Dendritic cell treated with granulocyte-macrophage colony-stimulating factor and Interleukin-4, amounts not matched to agents 40 ng/mL and 50 ng/mL, for 4 days (primary cell): ENCODE measurements around the gene HYCC2.
A peak's percentile ranks its signal among the peaks of the same experiment; 100 is the strongest.
"Not testable (repeated sequence)": the region's sequence is repeated elsewhere in the genome, so short reads cannot be mapped to it uniquely, and the experiment has no call there.

ENCODE experiments used
- H3K27ac Mint-ChIP-seq: one replicate; pipeline ENCODE4 v1.8.0; 2022; ENCODE audit warnings: mild to moderate bottlenecking, mixed read lengths
- H3K27me3 Mint-ChIP-seq: one replicate; pipeline ENCODE4 v1.8.0; 2022; ENCODE audit warnings: mild to moderate bottlenecking, mixed read lengths
- H3K36me3 Mint-ChIP-seq: one replicate; pipeline ENCODE4 v1.8.0; 2022; ENCODE audit warnings: low read depth, mixed read lengths
- H3K4me1 Mint-ChIP-seq: one replicate; pipeline ENCODE4 v1.8.0; 2022; ENCODE audit warnings: low read depth, mixed read lengths
- H3K4me3 Mint-ChIP-seq: one replicate; pipeline ENCODE4 v1.8.0; 2022; ENCODE audit warnings: mild to moderate bottlenecking, moderate library complexity, mixed read lengths
- H3K9me3 Mint-ChIP-seq: one replicate; pipeline ENCODE4 v1.8.0; 2022; ENCODE audit warnings: mixed read lengths
- intact Hi-C: fragments of 100-400 bp; cut with micrococcal nuclease; formaldehyde crosslinking; loops from one replicate; pipeline ENCODE4 v1.15.0; 2022

The HYCC2 gene

GRCh38 chr2:201057715-201058248 is 13.7 kb downstream of the HYCC2 start:
- Mint-ChIP-seq H3K27ac (peak overlapping the region; percentile 15), H3K27me3 (no peaks in the 10 kb centered on the region), H3K9me3 (no peaks in the 10 kb centered on the region), H3K4me1 (peaks cover 37% of the 10 kb centered on the region), H3K4me3 (no peak overlapping the region), H3K36me3 (peaks cover 29% of the 10 kb centered on the region)
- intact Hi-C loops: no loop called here

GRCh38 chr2:201057087-201057521 is 14.4 kb downstream of the HYCC2 start:
- Mint-ChIP-seq H3K4me1 (peaks cover 44% of the 10 kb centered on the region), H3K36me3 (peaks cover 23% of the 10 kb centered on the region), H3K27ac (peak overlapping the region; percentile 15), H3K4me3 (no peak overlapping the region), H3K27me3 (no peaks in the 10 kb centered on the region), H3K9me3 (no peaks in the 10 kb centered on the region)
- intact Hi-C loops: no loop called here

DNA sequence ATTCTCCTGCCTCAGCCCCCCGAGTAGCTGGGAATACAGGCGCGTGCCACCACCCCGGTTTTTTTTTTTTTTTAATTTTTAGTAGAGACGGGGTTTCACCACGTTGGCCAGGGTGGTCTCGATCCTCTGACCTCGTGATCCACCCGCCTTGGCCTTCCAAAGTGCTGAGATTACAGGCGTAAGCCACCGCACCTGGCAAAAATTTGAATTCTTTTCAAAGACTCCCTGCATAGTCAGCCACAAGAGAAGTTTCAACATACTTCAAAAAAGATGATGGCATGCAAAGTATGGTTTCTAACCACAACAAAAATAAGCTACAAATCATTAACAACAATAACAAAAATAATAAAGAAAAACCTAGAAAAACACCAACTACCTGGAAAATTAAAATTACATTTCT is 22.0 kb downstream of the HYCC2 start:
- no peak overlapping the region for H3K4me3 Mint-ChIP-seq
- H3K27me3 Mint-ChIP-seq: no peaks in the 10 kb centered on the region
- no peak overlapping the region for H3K27ac Mint-ChIP-seq
- peaks cover 6% of the 10 kb centered on the region for H3K9me3 Mint-ChIP-seq
- peaks cover 28% of the 10 kb centered on the region for H3K36me3 Mint-ChIP-seq
- peaks cover 22% of the 10 kb centered on the region for H3K4me1 Mint-ChIP-seq
- intact Hi-C loops: no loop called here

DNA sequence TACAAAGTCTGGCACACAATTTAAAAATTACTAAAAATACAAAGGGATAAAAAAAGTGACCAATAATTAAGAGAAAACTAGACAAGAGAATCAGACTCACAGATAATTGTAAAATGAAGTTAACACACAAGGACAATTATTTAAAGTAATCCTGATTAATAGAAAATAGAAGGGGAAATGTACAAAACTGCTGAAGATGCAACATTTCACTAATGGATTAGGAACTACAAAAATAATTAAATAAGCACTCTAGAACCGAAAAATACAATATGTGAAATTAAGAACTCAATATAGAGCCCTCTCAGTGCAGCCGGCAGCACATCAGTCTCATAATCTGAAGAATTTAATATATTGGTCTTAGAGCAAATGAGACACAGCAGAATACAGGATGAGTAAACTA is 24.6 kb downstream of the HYCC2 start:
- Mint-ChIP-seq H3K4me1 (peaks cover 11% of the 10 kb centered on the region), H3K27me3 (no peaks in the 10 kb centered on the region), H3K36me3 (peaks cover 45% of the 10 kb centered on the region), H3K27ac (no peak overlapping the region), H3K9me3 (peaks cover 6% of the 10 kb centered on the region), H3K4me3 (no peak overlapping the region)
- intact Hi-C loops: no loop called here

DNA sequence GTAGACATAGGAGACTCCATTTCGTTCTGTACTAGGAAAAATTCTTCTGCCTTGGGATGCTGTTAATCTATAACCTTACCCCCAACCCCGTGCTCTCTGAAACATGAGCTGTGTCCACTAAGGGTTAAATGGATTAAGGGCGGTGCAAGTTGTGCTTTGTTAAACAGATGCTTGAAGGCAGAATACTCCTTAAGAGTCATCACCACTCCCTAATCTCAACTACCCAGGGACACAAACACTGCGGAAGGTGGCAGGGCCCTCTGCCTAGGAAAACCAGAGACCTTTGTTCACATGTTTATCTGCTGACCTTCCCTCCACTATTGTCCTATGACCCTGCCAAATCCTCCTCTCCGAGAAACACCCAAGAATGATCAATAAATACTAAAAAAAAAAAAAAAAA is 28.4 kb downstream of the HYCC2 start:
- Mint-ChIP-seq H3K36me3 (peaks cover 55% of the 10 kb centered on the region), H3K4me1 (peaks cover 13% of the 10 kb centered on the region), H3K9me3 (peaks cover 15% of the 10 kb centered on the region)
- H3K4me3 Mint-ChIP-seq, H3K27me3 Mint-ChIP-seq, H3K27ac Mint-ChIP-seq, intact Hi-C loops: not testable (repeated sequence)

GRCh38 chr2:201042451-201042850 is 29.0 kb downstream of the HYCC2 start:
- H3K27me3 Mint-ChIP-seq, H3K4me3 Mint-ChIP-seq, H3K27ac Mint-ChIP-seq, intact Hi-C loops: not testable (repeated sequence)
- peaks cover 11% of the 10 kb centered on the region for H3K4me1 Mint-ChIP-seq
- peaks cover 53% of the 10 kb centered on the region for H3K36me3 Mint-ChIP-seq
- H3K9me3 Mint-ChIP-seq: peaks cover 11% of the 10 kb centered on the region

- peaks cover 9% of the 10 kb centered on the region for H3K9me3 Mint-ChIP-seq
- H3K4me1 Mint-ChIP-seq: peaks cover 4% of the 10 kb centered on the region
- no peaks in the 10 kb centered on the region for H3K27me3 Mint-ChIP-seq
- intact Hi-C loops: no loop called here
- H3K27ac Mint-ChIP-seq: no peak overlapping the region
- peaks cover 48% of the 10 kb centered on the region for H3K36me3 Mint-ChIP-seq
- no peak overlapping the region for H3K4me3 Mint-ChIP-seq
Measured at GRCh38 chr2:201040867-201041628, 30.4 kb downstream of the HYCC2 start.

GRCh38 chr2:201038855-201039254 is 32.6 kb downstream of the HYCC2 start:
- H3K9me3 Mint-ChIP-seq: peaks cover 18% of the 10 kb centered on the region
- H3K4me1 Mint-ChIP-seq: peaks cover 11% of the 10 kb centered on the region
- no peaks in the 10 kb centered on the region for H3K27me3 Mint-ChIP-seq
- H3K36me3 Mint-ChIP-seq: peaks cover 55% of the 10 kb centered on the region
- no peak overlapping the region for H3K4me3 Mint-ChIP-seq
- no peak overlapping the region for H3K27ac Mint-ChIP-seq
- intact Hi-C loops: no loop called here

GRCh38 chr2:201038361-201038760 is 33.1 kb downstream of the HYCC2 start:
- Mint-ChIP-seq H3K4me1 (peaks cover 11% of the 10 kb centered on the region), H3K9me3 (peaks cover 18% of the 10 kb centered on the region), H3K36me3 (peaks cover 50% of the 10 kb centered on the region)
- H3K27ac Mint-ChIP-seq, H3K27me3 Mint-ChIP-seq, H3K4me3 Mint-ChIP-seq, intact Hi-C loops: not testable (repeated sequence)

- H3K27me3 Mint-ChIP-seq, H3K4me1 Mint-ChIP-seq, H3K27ac Mint-ChIP-seq, intact Hi-C loops, H3K4me3 Mint-ChIP-seq: not testable (repeated sequence)
- Mint-ChIP-seq H3K36me3 (peaks cover 40% of the 10 kb centered on the region), H3K9me3 (peaks cover 18% of the 10 kb centered on the region)
Measured at GRCh38 chr2:201034355-201034754, 37.1 kb downstream of the HYCC2 start.

DNA sequence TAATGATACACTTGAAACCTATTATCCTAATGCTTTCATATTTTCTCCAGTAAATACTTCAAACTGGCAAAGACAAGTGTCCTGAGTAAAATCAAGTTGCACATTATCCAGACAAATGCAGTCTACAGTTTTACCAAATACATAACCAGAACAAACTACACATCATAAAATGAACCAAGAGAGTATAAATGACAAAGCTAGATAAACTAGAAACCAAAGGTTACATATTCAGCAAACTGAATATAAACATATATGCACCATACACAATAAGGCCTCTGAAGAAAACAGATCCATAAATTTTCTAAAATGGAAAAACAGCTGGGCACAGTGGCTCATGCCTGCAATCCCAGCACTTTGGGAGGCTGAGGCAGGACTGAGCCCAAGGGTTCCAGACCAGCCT is 47.0 kb downstream of the HYCC2 start:
- no peaks in the 10 kb centered on the region for H3K27me3 Mint-ChIP-seq

DNA sequence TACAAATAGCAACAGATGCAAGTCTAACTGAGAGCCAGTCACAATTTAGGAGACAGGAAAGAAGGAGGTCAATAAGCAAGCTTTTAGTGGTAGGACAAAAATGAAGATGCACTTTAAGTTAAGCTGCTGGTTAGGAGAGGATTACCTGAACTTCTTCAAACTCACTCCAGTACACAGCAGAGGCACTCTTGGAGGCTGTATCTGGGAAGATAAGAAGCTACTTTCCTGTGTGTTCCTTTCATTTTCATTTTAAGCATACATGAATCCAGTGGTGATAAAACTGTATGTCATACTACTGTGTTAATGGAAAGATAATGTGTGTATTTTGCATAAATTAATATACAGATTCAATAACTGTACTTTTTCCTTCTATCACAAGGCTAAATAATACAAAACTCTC is 49.6 kb downstream of the HYCC2 start:
- Mint-ChIP-seq H3K9me3 (no peaks in the 10 kb centered on the region), H3K27ac (no peak overlapping the region), H3K4me1 (peaks cover 13% of the 10 kb centered on the region), H3K36me3 (peaks cover 53% of the 10 kb centered on the region), H3K27me3 (no peaks in the 10 kb centered on the region), H3K4me3 (no peak overlapping the region)
- intact Hi-C loops: no loop called here

More for the DNA sequence above, 47.0 kb downstream of the HYCC2 start:
- Mint-ChIP-seq H3K36me3 (peaks cover 51% of the 10 kb centered on the region), H3K9me3 (no peaks in the 10 kb centered on the region), H3K4me3 (no peak overlapping the region), H3K4me1 (peaks cover 25% of the 10 kb centered on the region), H3K27ac (no peak overlapping the region)
- intact Hi-C loops: no loop called here
